ENCODE measurements around the gene CDKN2A.

DNA sequence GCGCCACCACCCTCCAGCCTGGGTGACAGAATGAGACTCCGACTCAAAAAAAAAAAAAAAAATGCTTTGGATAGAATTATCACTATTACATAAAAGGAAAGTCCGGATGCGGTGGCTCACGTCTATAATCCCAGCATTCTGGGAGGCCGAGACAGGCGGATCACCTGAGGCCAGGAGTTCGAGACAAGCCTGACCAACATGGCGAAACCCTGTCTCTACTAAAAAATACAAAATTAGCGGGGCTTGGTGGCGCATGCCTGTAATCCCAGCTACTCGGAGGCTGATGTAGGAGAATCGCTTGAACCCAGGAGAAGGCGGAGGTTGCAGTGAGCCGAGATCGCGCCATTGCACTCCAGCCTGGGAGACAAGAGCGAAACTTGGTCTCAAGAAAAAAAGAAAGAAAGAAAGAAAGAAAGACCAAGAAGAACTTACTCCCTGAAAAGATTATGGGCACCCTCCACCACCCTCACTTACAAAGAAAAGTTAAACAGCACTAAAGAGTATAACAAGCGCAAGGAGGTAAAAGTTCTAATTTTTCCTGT, 17.8 kb downstream of the CDKN2A start:
- TF ChIP-seq POLR2AphosphoS5 (IDR thresholded peaks at IDR 0.05; ENCODE audit: low read depth, low read length) (no peak), TAF1 (IDR thresholded peaks at IDR 0.05; ENCODE audit: borderline replicate concordance, insufficient read depth, low read length) (no peak), SIN3A (IDR thresholded peaks at IDR 0.05; ENCODE audit: borderline replicate concordance, insufficient read depth, low read length) (no peak)
- TF ChIP-seq, protein P1, sequence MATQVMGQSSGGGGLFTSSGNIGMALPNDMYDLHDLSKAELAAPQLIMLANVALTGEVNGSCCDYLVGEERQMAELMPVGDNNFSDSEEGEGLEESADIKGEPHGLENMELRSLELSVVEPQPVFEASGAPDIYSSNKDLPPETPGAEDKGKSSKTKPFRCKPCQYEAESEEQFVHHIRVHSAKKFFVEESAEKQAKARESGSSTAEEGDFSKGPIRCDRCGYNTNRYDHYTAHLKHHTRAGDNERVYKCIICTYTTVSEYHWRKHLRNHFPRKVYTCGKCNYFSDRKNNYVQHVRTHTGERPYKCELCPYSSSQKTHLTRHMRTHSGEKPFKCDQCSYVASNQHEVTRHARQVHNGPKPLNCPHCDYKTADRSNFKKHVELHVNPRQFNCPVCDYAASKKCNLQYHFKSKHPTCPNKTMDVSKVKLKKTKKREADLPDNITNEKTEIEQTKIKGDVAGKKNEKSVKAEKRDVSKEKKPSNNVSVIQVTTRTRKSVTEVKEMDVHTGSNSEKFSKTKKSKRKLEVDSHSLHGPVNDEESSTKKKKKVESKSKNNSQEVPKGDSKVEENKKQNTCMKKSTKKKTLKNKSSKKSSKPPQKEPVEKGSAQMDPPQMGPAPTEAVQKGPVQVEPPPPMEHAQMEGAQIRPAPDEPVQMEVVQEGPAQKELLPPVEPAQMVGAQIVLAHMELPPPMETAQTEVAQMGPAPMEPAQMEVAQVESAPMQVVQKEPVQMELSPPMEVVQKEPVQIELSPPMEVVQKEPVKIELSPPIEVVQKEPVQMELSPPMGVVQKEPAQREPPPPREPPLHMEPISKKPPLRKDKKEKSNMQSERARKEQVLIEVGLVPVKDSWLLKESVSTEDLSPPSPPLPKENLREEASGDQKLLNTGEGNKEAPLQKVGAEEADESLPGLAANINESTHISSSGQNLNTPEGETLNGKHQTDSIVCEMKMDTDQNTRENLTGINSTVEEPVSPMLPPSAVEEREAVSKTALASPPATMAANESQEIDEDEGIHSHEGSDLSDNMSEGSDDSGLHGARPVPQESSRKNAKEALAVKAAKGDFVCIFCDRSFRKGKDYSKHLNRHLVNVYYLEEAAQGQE (IDR thresholded peaks at IDR 0.05; ENCODE audit: insufficient read depth in 1 of 2, low read depth in 2 of 2, low read length in 2 of 2) = no peak

All from PFSK-1 (cell line).